Measurements from ENCODE around the gene TMPRSS9.

Gene TMPRSS9

GRCh38 chr19:2342656-2343288 lies 17.3 kb upstream of the TMPRSS9 start:
- Histone ChIP-seq H3K79me2 (ENCODE audit: insufficient read depth, low read length) (peaks cover 9% of the 10 kb centered on the region), H3K27me3 (ENCODE audit: insufficient read depth, low read length, poor library complexity, severe bottlenecking) (no peaks in the 10 kb centered on the region), H3K9me2 (replicated peaks; ENCODE audit: low read depth, low read length) (no peaks in the 10 kb centered on the region), H2AFZ (ENCODE audit: low read length) (no peak overlapping the region), H3K4me1 (ENCODE audit: insufficient read depth, low read length, poor library complexity, severe bottlenecking) (no peaks in the 10 kb centered on the region), H3K36me3 (ENCODE audit: insufficient read depth, low read length) (peaks cover 24% of the 10 kb centered on the region; the same call in 1 of the 2 replicates), H4K20me1 (ENCODE audit: insufficient read depth, low read length, poor library complexity, severe bottlenecking) (peaks cover 6% of the 10 kb centered on the region), H3K9me3 (ENCODE audit: insufficient read depth, low read depth, low read length) (no peaks in the 10 kb centered on the region), H3K9ac (ENCODE audit: low read depth, low read length, poor library complexity, severe bottlenecking) (no peak overlapping the region), H3F3A (ENCODE audit: low read depth) (no peaks in the 10 kb centered on the region), H3K4me3 (ENCODE audit: low read length, poor library complexity, severe bottlenecking) (no peak overlapping the region), H3K4me2 (ENCODE audit: low read depth, low read length, poor library complexity, severe bottlenecking) (no peak overlapping the region)
- no peak for TF ChIP-seq EZH2phosphoT487 (IDR thresholded peaks at IDR 0.05; ENCODE audit: borderline replicate concordance)
- TF ChIP-seq, protein P1, sequence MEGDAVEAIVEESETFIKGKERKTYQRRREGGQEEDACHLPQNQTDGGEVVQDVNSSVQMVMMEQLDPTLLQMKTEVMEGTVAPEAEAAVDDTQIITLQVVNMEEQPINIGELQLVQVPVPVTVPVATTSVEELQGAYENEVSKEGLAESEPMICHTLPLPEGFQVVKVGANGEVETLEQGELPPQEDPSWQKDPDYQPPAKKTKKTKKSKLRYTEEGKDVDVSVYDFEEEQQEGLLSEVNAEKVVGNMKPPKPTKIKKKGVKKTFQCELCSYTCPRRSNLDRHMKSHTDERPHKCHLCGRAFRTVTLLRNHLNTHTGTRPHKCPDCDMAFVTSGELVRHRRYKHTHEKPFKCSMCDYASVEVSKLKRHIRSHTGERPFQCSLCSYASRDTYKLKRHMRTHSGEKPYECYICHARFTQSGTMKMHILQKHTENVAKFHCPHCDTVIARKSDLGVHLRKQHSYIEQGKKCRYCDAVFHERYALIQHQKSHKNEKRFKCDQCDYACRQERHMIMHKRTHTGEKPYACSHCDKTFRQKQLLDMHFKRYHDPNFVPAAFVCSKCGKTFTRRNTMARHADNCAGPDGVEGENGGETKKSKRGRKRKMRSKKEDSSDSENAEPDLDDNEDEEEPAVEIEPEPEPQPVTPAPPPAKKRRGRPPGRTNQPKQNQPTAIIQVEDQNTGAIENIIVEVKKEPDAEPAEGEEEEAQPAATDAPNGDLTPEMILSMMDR (conservative IDR thresholded peaks at IDR 0.05; ENCODE audit: low read length): no peak

DNA sequence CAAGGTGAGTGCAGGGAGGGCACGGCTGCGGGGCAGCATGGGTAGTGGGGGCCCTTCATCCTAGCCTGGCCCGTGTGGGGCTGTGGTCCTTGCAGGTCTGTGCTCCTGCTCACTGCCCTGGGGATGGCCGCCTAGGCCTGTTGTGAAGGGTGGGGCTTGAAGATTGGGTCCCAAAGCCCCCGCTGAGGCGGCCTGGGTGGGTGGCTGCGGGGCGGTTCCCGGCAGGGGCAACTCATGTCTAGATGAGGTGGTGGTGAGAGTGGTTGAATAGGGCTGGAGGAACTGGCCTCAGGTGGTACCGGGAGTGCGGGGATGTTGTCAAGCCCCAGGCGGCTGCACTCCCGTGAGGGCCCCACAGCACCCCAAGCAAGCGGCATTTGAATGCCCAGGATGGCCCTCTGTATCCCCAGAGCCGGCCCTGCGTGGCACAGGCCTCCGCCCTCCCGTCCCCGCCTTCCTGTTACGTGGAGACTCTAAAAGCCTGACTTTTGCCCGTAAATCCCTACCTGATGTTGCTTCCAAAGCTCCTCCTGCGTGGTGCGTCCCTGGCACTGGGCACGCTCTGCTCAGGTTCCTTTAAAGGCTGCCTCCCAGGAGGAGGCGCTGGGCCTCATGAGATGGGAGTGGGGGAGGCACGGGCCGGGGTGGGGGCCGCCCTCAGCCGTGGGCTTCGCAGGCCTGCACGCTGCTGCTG lies 16.6 kb upstream of the TMPRSS9 start:
- H3K9ac ChIP-seq (ENCODE audit: low read depth, low read length, poor library complexity, severe bottlenecking): no peak overlapping the region

GRCh38 chr19:2344381-2344870 lies 15.6 kb upstream of the TMPRSS9 start:
- Histone ChIP-seq H3K9me2 (replicated peaks; ENCODE audit: low read depth, low read length) (no peaks in the 10 kb centered on the region), H3K36me3 (ENCODE audit: insufficient read depth, low read length) (peaks cover 20% of the 10 kb centered on the region; the same call in 1 of the 2 replicates), H3K4me2 (ENCODE audit: low read depth, low read length, poor library complexity, severe bottlenecking) (no peak overlapping the region), H3K9me3 (ENCODE audit: insufficient read depth, low read depth, low read length) (no peaks in the 10 kb centered on the region), H3K79me2 (ENCODE audit: insufficient read depth, low read length) (no peaks in the 10 kb centered on the region), H4K20me1 (ENCODE audit: insufficient read depth, low read length, poor library complexity, severe bottlenecking) (no peaks in the 10 kb centered on the region), H3K27me3 (ENCODE audit: insufficient read depth, low read length, poor library complexity, severe bottlenecking) (no peaks in the 10 kb centered on the region), H3K4me1 (ENCODE audit: insufficient read depth, low read length, poor library complexity, severe bottlenecking) (no peaks in the 10 kb centered on the region), H3K4me3 (ENCODE audit: low read length, poor library complexity, severe bottlenecking) (no peak overlapping the region), H3F3A (ENCODE audit: low read depth) (no peaks in the 10 kb centered on the region), H2AFZ (ENCODE audit: low read length) (no peak overlapping the region), H3K9ac (ENCODE audit: low read depth, low read length, poor library complexity, severe bottlenecking) (no peak overlapping the region)
- no peak for TF ChIP-seq EZH2phosphoT487 (IDR thresholded peaks at IDR 0.05; ENCODE audit: borderline replicate concordance)
- TF ChIP-seq, protein P1 (conservative IDR thresholded peaks at IDR 0.05; ENCODE audit: low read length): no peak

More for the DNA sequence above, 16.6 kb upstream of the TMPRSS9 start:
- Histone ChIP-seq H3K4me1 (ENCODE audit: insufficient read depth, low read length, poor library complexity, severe bottlenecking) (no peaks in the 10 kb centered on the region), H3K4me3 (ENCODE audit: low read length, poor library complexity, severe bottlenecking) (no peak overlapping the region), H4K20me1 (ENCODE audit: insufficient read depth, low read length, poor library complexity, severe bottlenecking) (no peaks in the 10 kb centered on the region), H3F3A (ENCODE audit: low read depth) (no peaks in the 10 kb centered on the region), H3K36me3 (ENCODE audit: insufficient read depth, low read length) (peaks cover 24% of the 10 kb centered on the region; the same call in 1 of the 2 replicates), H2AFZ (ENCODE audit: low read length) (no peak overlapping the region), H3K27me3 (ENCODE audit: insufficient read depth, low read length, poor library complexity, severe bottlenecking) (no peaks in the 10 kb centered on the region), H3K9me3 (ENCODE audit: insufficient read depth, low read depth, low read length) (no peaks in the 10 kb centered on the region), H3K79me2 (ENCODE audit: insufficient read depth, low read length) (peaks cover 3% of the 10 kb centered on the region; the same call in 1 of the 2 replicates), H3K4me2 (ENCODE audit: low read depth, low read length, poor library complexity, severe bottlenecking) (no peak overlapping the region), H3K9me2 (replicated peaks; ENCODE audit: low read depth, low read length) (no peaks in the 10 kb centered on the region)
- TF ChIP-seq EZH2phosphoT487 (IDR thresholded peaks at IDR 0.05; ENCODE audit: borderline replicate concordance): no peak
- TF ChIP-seq, protein P1 (conservative IDR thresholded peaks at IDR 0.05; ENCODE audit: low read length): no peak
